ENCODE measurements around the gene CCDC112.

DNA sequence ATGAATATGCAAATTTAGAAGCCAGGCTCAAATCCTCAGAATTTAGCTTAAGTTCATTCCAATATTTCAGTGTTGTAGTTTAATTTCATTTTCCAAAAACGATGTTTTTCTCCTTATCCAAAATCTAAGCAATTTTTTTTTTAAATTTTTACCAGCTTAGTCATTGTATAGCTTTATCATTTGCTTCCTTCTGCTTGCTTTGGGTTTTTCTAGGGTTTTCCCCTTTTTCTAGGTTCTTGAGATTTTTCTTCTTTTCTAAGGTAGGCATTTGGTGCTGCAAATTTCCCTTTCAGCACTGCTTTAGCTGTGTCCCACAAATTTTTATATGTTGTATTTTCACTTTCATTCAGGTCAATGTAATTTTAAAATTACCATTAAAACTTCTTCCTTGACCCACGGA lies 34.4 kb upstream of the CCDC112 start:
- TF ChIP-seq POLR2A (IDR thresholded peaks at IDR 0.05): no peak
- TF ChIP-seq, protein P1, sequence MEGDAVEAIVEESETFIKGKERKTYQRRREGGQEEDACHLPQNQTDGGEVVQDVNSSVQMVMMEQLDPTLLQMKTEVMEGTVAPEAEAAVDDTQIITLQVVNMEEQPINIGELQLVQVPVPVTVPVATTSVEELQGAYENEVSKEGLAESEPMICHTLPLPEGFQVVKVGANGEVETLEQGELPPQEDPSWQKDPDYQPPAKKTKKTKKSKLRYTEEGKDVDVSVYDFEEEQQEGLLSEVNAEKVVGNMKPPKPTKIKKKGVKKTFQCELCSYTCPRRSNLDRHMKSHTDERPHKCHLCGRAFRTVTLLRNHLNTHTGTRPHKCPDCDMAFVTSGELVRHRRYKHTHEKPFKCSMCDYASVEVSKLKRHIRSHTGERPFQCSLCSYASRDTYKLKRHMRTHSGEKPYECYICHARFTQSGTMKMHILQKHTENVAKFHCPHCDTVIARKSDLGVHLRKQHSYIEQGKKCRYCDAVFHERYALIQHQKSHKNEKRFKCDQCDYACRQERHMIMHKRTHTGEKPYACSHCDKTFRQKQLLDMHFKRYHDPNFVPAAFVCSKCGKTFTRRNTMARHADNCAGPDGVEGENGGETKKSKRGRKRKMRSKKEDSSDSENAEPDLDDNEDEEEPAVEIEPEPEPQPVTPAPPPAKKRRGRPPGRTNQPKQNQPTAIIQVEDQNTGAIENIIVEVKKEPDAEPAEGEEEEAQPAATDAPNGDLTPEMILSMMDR (IDR thresholded peaks at IDR 0.05 in 8 of 11, conservative IDR thresholded peaks at IDR 0.05 in 3 of 11): no peak
